ENCODE measurements around the gene TYRP1. TPM values are rescaled to one million over a fixed set of nuclear protein-coding genes. Genes with fewer than 3 reads are reported as not detected.

The TYRP1 gene
- total and polyA plus RNA-seq, 9 donors, result 0.02 to 0.22 TPM; not detected in 7

- Histone ChIP-seq H3K27ac (no peak overlapping the region), H3K4me3 (no peak overlapping the region), H3K27me3 (no peaks in the 10 kb centered on the region), H3K36me3 (no peaks in the 10 kb centered on the region), H3K9me3 (no peaks in the 10 kb centered on the region), H3K4me1 (ENCODE audit: insufficient read depth) (no peaks in the 10 kb centered on the region)
- peak in 2 of 5 donors; percentile 2 to 5 for DNase-seq
- TF ChIP-seq POLR2A (IDR thresholded peaks at IDR 0.05) (no peak), EP300 (IDR thresholded peaks at IDR 0.05) (no peak), CTCF (IDR thresholded peaks at IDR 0.05) (no peak)
- 73 to 85% (median 85%) methylated on average over 10 of the region's 10 CpGs for WGBS, 3 donors
- intact Hi-C loops (cut with DNase I), result no loop called here
Measured at GRCh38 chr9:12658531-12659209, 34.5 kb upstream of the TYRP1 start.

GRCh38 chr9:12659220-12659619 lies 34.0 kb upstream of the TYRP1 start:
- H3K27ac ChIP-seq, result no peak overlapping the region
- no peak for DNase-seq
- no peak overlapping the region for H3K4me3 ChIP-seq
- no peaks in the 10 kb centered on the region for H3K9me3 ChIP-seq
- no peaks in the 10 kb centered on the region for H3K4me1 ChIP-seq (ENCODE audit: insufficient read depth)
- H3K27me3 ChIP-seq, result no peaks in the 10 kb centered on the region
- no peak for TF ChIP-seq POLR2A (IDR thresholded peaks at IDR 0.05)
- no peak for TF ChIP-seq EP300 (IDR thresholded peaks at IDR 0.05)
- no peak for TF ChIP-seq CTCF (IDR thresholded peaks at IDR 0.05)
- intact Hi-C loops (cut with DNase I), result no loop called here
- 90 to 96% (median 93%) methylated on average over 4 of the region's 4 CpGs for WGBS, 3 donors
- H3K36me3 ChIP-seq, result no peaks in the 10 kb centered on the region

GRCh38 chr9:12666813-12667212 lies 26.4 kb upstream of the TYRP1 start:
- H3K4me3 ChIP-seq, result no peak overlapping the region
- no peaks in the 10 kb centered on the region for H3K9me3 ChIP-seq
- no peak for TF ChIP-seq EP300 (IDR thresholded peaks at IDR 0.05)
- TF ChIP-seq POLR2A (IDR thresholded peaks at IDR 0.05), result no peak
- no peak for TF ChIP-seq CTCF (IDR thresholded peaks at IDR 0.05)
- intact Hi-C loops (cut with DNase I), result no loop called here
- no peak for DNase-seq
- no peaks in the 10 kb centered on the region for H3K36me3 ChIP-seq
- no peaks in the 10 kb centered on the region for H3K27me3 ChIP-seq
- no peak overlapping the region for H3K27ac ChIP-seq
- 37 to 88% (median 66%) methylated on average over 2 of the region's 2 CpGs for WGBS, 3 donors
- no peaks in the 10 kb centered on the region for H3K4me1 ChIP-seq (ENCODE audit: insufficient read depth)

- no peaks in the 10 kb centered on the region for H3K36me3 ChIP-seq
- H3K27ac ChIP-seq, result no peak overlapping the region
- intact Hi-C loops (cut with DNase I), result no loop called here
- H3K27me3 ChIP-seq, result no peaks in the 10 kb centered on the region
- H3K4me3 ChIP-seq, result no peak overlapping the region
- DNase-seq, result no peak
- TF ChIP-seq EP300 (IDR thresholded peaks at IDR 0.05), result no peak
- no peak for TF ChIP-seq POLR2A (IDR thresholded peaks at IDR 0.05)
- TF ChIP-seq CTCF (IDR thresholded peaks at IDR 0.05), result no peak
- H3K9me3 ChIP-seq, result no peaks in the 10 kb centered on the region
- WGBS, 3 donors, result 87 to 92% (median 91%) methylated on average over 3 of the region's 3 CpGs
- no peaks in the 10 kb centered on the region for H3K4me1 ChIP-seq (ENCODE audit: insufficient read depth)
Measured at GRCh38 chr9:12667892-12668291, 25.3 kb upstream of the TYRP1 start.

All from ovary (tissue), 9 donors.